GM12874 (cell line): ENCODE results near the gene PDGFD.

Source experiments
- CTCF ChIP-seq: IDR thresholded peaks from 2 replicates; pipeline ENCODE4 v1.5.1; 2011; ENCODE audit warnings: low read depth, mild to moderate bottlenecking, control low read depth, low read length, moderate library complexity; ENCODE audit not compliant: insufficient read depth

Gene PDGFD

GRCh38 chr11:104154296-104154695 is 9.7 kb downstream of the PDGFD start:
- no peak for TF ChIP-seq CTCF

GRCh38 chr11:104152941-104153505 is 10.9 kb downstream of the PDGFD start:
- TF ChIP-seq CTCF: no peak

- TF ChIP-seq CTCF: no peak
These were observed 12.3 kb downstream of the PDGFD start for GRCh38 chr11:104151404-104152204.

- no peak for TF ChIP-seq CTCF
These were observed 15.2 kb downstream of the PDGFD start for GRCh38 chr11:104148706-104149105.

GRCh38 chr11:104148074-104148473 is 15.9 kb downstream of the PDGFD start:
- TF ChIP-seq CTCF: no peak

GRCh38 chr11:104146943-104147342 is 17.0 kb downstream of the PDGFD start:
- TF ChIP-seq CTCF: no peak

GRCh38 chr11:104146421-104146820 is 17.5 kb downstream of the PDGFD start:
- TF ChIP-seq CTCF: no peak
